RPMI8226 (cell line): ENCODE measurements around the gene CCDC171.
"Not testable (repeated sequence)": the region's sequence is repeated elsewhere in the genome, so short reads cannot be mapped to it uniquely, and the experiment has no call there.

Experiments used
- DNase-seq: peaks from one replicate; pipeline ENCODE4 v3.0.0-alpha.2; 2015

CCDC171 gene

DNA sequence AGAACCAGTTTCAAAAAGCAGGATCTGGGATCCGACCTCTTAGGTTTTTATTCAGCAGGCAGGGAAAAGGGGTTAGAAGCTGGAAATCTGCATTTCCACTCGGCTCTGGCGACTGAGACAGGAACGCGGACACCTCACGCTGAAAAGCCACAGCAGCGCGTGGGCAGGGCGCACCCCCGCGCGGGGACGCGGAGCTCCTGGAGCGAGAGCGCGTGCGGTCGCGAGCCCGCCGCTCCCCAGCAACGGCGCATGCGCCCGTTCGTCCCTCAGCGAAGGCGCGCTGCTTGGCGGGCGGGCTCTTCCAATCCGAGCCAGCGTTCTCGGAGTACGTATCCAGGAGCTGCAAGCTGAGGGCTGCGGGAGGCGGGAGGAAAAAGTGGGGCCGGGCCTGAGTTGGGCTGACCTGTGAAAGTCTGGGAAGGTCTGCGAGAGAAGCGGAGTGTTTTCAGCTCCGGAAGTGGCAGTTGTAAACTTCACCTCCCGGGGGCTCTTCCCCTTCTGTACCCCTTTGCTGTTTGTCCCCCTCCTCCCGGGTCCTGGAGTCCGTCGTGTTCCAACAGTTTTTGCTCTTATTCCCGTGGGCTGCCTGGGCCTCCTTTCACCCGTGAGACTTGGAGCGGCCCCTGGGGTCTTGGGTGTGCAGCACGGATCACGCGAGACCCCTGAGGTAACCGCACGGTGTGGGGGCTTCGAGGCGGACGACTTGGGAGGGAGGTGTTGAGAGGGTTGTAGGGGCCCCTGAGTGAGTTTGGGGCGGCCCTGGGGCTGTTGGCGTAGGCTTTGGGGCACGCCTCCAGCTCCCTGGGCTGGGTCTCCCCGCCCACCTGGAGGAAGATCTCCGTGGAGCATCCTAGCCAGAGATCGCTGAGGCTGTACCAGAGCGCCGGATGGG, at the start of gene CCDC171:
Gene CCDC171 (plus strand): TSS at position 408 of the 892 bp plus-strand sequence. CDS start 11,046 bp downstream, outside the sequence.
- DNase-seq = peak; percentile 88

DNA sequence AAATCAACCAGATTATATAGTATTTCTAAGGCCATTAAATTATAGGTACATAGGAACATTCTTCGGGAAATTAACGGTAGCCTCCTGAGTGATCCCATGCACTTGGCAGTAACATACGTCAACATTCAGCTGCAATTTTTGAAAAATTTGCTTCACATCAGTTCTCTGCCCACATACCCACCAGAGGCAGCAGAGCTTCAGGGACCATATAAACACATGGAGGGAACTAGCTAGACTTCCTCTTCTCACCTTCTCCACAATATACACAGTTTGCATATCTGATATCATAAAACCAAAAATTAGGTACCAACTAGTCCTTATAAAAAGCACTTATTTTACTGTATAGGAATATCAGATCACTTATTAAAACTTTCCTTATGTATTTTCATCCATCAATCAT, 46.9 kb upstream of the CCDC171 start:
- no peak for DNase-seq

DNA sequence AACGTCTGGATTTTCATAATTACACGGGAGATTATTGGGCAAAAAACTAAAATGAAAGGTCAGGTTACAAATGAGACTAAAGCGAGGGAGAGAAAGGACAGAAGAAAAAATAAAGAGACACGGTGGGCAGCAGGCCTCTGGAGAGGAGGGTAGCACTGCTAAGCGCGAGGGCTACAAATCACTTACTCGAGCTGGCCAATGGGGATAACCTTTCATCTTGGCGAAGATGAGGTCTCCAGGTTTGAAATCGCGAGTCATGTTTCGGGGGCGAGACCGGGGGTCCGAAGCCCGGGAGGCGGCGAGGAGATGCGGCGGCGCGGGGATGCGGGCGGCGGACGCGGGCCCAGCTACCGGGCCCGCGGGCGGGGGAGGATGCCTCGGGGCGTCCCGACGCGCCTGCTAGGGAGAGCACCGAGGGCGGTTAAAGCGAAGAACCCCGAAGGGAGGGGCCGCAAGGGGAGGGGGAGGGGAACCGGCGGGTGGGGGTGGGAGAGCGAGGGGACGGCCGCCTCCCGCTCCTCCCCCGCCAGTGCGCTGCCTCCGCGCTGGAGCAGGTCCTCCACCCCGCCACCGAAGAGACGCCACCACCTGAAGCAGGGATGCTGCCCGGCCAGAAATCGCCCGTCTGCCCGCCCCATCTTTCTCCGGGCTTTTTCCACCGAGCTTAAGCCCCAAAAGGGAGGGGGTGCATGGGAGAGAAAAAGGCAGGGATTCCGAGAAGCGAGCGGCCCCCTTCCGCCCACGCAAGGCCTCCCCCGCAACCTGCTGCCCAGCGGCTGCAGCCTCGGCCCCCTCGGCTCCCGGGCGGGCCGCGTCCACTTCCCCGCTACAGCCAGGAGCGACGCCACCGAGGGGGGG, 42.7 kb upstream of the CCDC171 start:
- DNase-seq = peak; percentile 58

DNA sequence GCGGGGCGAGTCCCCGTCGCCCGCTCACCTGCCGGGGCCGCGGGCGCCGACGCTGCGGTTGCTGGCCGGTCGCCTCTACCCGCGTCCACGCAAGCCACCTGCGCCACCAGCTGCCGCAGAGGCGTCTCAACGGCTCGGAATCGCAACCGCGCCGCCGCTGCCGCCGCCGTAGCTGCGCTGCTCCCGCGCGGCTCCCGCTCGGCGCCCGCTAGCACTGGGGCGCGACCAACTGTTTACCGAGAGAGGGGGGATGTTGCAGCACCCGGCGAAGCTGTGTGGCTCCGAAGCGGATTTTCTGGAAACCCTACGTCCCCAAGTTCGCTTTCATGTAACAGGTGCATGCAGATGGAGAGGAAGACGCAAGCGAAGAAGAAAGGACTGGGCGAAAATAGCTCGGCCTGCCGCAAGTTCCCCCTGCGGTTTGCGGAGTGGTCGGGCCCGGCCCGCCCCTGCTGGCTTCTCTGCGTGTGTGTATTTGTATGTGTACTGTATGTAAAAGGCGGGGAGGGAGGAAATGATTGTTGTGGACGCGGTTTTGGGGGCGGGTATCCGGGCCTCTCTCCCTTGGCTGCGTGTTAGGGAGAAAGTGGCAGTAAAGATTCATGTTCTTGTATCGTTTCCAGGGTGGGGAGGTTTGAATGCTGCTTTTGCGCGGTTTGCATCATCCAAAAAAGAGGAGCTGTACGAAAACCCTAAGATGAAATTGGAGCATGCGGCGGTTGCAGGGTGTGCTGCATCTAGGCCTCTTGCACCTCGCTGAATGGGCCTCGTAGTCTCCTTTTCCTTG, 41.9 kb upstream of the CCDC171 start, which contains the start of gene PSIP1:
Gene PSIP1 (minus strand): TSS at position 182 of the 787 bp plus-strand sequence. CDS start 782 bp downstream, outside the sequence.
- DNase-seq = peak; percentile 89

DNA sequence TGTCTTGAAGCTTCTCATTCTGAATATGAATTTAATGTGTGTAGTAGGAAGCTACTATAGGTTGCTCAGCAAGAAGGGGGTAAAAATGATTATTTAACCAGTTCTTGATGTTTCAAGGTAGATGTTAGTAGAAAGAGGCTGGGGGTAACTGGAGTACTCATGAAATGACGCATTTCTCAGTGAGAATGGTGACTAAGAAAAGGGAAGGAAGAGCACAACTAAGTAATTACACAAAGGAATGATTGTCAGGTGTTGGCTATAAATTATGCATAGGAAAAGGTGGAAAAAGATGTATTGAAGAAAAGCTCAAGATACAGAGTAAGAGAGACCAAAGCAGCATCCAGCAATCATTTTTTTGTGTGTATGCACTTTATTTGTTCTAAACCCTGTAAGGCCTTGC, 40.6 kb upstream of the CCDC171 start:
- no peak for DNase-seq

DNA sequence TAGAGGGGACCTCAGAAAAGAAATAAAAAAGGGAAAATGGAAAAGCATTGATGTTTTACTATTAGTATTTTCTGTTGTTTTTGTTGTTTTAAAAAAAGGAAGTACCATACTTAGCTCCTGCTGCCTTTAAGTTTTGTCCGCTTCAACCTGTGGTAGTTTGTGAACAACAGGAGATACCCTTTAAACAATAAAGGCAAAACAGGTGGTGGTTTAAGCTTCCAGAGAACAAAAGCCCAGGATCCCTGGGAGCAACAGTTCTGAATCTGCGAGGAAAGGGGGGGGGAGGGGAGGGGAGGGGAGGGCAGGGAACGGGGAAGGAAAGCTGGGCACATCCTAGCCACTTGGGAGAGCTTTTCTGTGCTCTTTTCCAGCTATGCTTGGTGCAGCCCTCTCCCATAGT, 40.0 kb upstream of the CCDC171 start:
- DNase-seq = no peak

DNA sequence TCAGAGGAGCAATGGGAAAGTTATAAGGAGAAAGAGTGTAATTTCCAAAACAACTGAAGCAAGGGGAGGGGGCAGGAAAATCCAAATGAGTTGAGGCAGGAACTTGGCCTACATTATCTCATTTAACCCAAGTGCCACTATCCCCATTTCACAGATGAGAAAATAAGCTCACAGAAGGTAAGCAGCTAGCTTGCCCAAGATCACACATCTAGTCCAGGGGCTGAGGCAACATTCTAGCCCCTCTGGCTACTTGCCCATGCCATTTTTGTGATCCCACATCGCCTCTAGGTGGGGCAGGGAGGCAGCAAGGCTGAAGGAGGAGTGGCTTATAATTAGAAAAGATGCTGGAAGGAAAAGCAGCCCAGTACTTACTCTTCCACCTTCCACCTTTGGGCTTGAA, 39.5 kb upstream of the CCDC171 start:
- peak; percentile 55 for DNase-seq

DNA sequence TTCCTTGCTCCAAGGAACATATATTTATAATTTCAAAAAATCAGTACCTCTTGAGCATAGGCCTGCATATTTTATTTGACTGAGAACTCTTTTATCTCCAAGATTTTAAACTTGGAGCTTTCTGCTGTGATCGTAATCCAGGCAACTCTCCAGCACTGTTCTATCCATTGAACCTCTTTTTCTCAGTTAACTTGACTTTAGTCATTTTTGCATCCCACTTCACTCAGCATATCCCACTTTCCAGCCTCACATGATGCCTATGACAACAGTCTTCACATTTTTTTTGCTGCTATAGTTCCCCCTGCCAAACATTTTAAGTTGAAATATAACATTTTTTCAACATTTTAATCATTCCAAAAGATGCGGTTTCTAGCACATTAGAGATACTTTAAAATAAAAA, 33.0 kb upstream of the CCDC171 start:
- DNase-seq = no peak

DNA sequence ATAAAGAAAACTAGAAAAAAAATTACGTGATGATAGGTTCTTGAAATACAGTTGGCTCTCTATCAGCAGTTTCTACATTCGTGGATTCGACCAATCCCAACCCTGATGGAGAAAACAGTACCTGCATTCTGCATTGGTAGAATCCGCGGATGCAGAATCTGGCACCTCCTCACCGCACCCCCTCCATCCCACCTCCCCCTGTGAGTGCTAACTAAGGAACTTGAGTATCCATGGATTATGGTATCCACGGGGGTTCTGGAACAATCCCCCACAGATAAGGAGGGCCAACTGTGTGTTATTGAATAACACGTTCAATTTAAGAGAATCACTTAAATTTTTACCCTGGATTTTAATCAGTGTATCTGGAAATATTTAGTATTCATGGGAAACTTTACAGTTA, 31.6 kb upstream of the CCDC171 start:
- DNase-seq = no peak

DNA sequence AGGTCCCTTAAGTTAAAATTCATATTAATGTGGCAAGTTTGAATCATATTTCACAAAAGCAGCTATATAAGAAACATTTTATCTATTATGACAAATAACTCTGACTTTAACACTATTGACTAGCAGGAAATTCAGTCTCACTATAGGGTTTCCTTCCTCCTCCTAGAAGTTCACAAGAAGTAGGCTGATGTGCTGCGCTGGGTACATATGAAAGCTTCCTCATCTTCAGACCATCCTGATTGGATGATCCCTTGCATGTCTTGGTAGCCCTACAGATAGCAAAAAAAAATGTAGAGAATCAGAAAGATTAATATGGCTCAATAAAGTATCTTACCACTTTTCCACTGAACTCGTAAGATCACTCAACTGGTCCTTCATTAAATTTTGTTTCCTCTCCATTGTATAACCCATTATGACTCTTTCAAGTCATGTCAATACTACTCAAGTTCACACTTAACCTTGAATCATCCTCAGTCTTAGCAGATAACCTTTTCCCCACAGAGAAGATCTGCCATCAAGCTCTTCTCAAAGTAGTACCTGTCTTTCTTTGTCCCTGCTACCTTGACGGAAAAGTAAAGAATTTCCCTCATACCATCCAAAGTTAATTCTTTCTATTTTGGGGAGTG, 30.6 kb upstream of the CCDC171 start:
- no peak for DNase-seq

DNA sequence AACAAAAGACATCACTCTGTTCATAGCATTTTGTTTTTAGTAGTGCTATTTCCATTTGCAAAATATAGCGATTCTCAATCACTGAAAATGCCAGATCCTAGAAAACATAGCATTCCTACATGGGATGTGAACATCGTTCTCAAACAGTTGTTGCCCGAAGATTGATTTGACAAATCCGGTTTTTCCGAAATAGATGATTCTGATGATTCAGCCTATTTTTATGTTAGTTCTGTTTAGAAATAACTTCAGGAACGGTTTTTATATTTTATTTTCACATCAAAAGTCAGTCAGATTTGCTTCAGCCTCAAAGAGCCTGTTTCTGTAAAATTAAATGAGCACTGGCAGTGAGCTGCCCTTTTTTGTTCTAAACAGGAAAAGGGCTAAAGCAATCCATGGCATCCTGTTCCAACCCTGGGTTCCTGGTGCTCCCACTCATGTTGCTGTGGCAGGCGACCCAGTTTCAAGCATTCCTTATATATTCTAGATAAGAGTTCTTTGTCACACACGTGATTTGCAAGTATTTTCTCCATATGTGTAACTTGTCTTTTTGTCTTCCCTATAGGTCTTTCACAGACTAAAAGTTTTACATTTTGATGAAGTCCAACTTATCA, 27.9 kb upstream of the CCDC171 start:
- no peak for DNase-seq

DNA sequence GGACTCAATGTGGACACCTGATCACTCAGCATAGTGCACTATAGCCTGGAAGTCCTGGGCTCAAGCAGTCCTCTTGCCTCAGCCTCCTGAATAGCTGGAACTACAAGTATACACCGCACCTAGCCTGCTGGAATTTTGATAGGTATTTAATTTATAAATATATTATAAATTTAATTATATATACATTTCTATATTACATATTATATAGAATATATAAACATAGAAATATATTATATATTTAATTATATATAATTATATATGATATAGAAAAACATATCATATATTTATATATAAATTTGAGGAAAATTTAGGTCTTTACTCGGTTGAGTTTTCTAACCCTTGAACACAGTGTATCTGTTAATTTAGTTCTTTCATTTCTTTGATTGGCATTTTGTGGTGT, 26.9 kb upstream of the CCDC171 start:
- no peak for DNase-seq

DNA sequence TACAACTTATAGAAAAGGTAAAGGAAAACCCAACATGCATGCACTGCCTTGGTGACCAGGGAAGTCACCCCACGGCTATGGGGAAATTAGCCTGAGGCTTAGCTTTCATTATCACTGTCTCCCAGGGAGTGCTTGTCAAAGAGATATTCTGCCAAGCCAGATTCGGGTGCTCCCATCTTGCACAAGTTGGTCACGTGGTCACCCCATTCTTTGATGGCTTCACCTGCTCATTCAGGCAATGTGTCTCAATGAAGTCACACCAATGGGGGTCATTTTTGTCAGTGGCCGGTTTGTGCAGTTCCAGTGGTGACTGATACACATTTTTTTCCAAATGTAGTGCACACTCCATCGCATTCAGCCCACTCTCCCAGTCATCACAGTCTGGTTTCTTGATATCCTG, 25.8 kb upstream of the CCDC171 start:
- DNase-seq = not testable (repeated sequence)

DNA sequence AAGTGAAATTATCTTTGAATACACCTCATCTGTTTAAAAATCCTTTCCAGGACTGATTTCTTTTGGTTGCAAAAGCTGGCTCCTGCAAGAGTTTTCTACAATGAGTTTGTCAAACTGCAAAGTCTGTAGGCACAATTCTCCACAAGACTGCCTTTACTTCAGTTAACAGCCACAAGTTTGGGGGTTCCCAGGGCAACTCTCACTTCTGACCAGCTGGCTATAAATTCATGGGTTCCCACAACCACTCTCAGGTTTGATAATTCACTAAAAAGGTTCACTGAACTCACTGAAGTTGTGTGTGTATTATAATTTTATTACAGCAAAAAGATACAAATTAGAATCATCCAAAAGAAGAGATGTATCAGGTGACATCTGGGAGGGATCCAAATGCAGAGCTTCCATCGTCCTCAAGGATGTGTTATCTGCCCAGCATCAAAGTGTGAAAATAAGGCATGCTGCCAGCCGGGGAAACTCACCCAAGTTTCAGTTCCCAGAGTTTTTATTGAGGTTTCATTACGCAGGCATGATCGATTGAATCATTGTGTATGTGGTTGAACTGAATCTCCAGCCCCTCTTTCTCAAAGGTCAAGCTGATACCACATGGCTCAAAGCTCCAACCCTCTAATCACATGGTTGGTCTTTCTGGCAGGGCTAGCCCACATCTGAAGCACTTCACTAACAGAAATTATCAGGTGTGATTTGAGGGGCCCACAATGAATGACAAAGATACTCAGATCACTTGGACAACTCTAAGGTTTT, 23.1 kb upstream of the CCDC171 start:
- no peak for DNase-seq

DNA sequence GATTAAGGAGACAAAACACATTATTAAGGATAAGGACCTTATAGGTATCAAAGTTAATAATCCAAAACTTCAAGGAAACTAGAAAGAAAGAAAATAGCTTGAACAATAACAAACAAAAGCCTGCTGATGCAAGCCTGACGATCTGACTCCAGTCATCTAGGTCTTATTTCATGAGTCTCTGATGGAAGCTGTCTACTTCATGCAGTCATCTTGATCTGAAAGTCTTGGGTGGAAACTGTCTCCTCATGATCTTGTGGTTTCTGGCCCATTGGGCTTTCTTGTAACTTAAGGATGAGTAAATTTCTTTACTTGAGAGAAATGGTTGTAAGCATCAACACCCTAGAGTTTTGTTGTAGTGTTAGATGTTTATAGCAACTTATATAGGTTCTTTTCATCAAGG, 21.5 kb upstream of the CCDC171 start:
- DNase-seq = no peak

DNA sequence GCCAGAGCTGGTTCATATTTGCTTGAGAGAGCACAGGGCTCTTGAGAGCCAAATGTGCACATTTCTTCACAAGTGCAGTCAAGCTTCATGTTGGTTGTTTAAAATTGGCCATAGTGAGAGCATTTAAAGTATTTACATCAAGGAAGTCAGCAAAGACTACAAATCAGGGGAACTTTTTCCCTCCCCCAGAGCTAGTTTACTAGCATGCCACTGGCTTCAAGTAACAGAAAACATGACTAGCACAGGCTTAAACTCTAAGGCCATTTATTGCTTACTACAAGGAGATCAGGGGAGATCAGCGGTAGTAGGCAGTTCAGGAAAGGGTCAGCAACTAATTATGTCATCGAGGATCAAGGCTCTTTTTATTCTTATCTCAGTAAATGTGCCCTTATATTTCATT, 11.0 kb upstream of the CCDC171 start:
- DNase-seq = no peak

DNA sequence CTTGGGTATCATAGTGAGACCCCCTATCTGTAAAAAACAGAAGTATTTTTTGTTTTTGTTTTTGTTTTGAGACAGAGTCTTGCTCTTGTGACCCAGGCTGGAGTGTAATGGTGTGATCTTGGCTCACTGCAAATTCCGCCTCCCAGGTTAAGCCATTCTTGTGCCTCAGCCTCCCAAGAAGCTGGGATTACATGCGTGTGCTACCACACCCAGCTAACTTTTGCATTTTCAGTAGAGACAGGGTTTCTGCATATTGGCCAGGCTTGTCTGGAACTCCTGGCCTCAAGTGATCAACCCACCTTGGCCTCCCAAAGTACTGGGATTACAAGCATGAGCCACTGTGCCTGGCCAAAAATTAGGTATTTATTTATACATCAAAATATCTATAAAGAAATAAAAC, 10.2 kb upstream of the CCDC171 start:
- no peak for DNase-seq

DNA sequence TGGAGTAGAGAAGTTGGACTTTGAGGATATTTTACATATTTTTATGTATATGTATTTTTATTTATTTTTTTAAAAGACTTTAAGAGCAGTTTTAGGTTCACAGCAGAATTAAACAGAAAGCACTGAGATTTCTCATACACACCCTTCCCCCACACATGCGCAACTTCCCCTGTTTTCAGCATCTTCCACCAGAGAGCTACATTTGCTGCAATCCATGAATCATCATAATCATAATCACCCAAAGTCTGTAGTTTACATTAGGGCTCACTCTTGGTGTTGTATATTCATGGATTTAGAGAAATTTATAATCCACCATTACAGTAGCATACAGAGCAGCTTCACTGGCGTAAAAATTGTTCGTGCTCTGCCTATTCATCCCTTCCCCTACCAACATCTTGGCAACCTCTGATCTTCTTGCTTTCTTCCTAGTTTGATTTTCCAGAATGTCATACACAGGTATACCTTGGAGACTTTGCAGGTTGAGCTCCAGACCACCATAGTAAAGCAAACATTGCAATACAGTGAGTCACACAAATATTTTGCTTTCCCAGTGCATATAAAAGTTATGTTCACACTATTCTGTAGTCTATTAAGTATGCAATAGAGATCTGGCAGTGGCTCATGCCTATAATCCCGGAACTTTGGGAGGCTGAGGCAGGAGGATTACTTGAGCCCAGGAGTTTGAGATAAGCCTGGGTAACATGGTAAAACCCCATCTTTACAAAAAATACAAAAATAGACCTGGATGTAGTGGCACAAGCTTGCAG, 9.6 kb upstream of the CCDC171 start:
- DNase-seq = no peak

DNA sequence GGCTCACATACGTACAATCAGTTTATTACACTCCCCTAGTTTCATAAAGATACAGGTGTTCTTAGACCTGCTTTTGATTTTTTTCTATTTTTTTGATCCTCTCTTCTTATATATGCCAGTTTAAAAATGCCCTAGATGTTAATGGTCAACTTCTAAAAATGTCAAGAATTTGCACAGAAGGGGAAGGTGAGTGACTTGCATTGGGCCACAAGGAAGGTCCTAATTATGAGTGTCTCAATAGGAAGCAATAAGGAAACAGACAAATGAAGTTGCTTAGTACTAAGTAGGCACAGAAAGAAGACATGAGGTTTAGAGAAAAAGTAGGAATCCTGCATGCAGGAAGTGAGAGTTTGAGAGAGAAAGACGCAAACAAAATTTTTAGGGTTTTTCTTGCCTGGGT, 3.2 kb upstream of the CCDC171 start:
- DNase-seq = no peak

DNA sequence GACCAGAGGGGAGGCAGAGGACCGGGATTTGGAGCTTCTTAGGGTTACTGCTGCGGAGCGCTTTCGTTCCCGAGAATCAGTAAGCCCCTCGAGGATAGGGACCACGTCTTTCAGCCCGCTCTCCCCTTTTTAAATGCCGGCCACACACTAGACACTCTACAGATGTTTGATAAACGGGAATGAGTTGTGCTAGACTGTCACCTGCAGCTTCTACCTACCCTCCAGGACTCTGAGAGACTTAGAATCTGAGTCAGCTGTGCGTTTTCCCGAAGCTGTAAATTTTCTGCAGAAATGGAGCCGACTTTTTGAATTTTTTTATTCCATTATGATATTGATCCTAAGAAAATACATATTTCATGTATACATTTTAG, 670 bp downstream of the CCDC171 start:
- DNase-seq = no peak

DNA sequence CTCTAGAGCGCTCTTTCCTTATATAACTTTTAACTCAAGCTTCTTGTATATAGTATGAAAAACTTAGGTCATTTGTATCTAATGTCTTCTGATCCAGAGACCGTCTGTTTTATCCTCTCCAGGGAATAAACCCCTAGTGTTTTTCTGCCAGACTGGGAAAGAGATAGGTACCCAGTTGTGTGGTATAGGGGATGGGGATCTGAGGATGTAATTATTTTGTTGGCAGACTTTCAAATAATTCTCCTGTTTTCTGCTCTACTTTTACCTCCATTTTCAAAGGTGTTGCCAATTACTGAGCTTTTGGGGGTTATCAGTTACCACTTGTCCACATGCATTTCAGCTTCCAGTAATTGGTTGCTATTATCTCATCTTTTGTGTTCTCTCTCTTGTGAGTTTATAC, 17.9 kb downstream of the CCDC171 start:
- DNase-seq = no peak
